Heart left ventricle (tissue), 16 donors: Measurements from ENCODE around the gene DENND5A. TPM values are rescaled to one million over a fixed set of nuclear protein-coding genes. Genes with fewer than 3 reads are reported as not detected.

ENCODE experiments used
- ATAC-seq, 4 donors: fragments of 200-7000 bp; cut with Tn5 transposase; one replicate each; pipeline ENCODE4 v1.9.1; 2020 to 2022; ENCODE audit warnings: moderate library complexity in 4 of 4, mild to moderate bottlenecking in 3 of 4, moderate number of reproducible peaks in 1 of 4
- DNase-seq, 5 donors: peaks; one replicate each; pipeline ENCODE4 v3.0.0-alpha.2; 2020
- H3K27ac ChIP-seq, 12 donors: fragments of 200-600 bp; sonication (generic) in 4 of 12; one replicate each; pipeline versions ENCODE4 v1.5.0 to v1.8.0; 2016 to 2022; ENCODE audit warnings: mild to moderate bottlenecking in 2 of 12
- H3K27me3 ChIP-seq, 9 donors: fragments of 200-600 bp; sonication (generic) in 2 of 9; one replicate each; pipeline versions ENCODE4 v1.5.1 to v1.8.0; 2016 to 2022; ENCODE audit warnings: mild to moderate bottlenecking in 3 of 9
- H3K36me3 ChIP-seq, 9 donors: fragments of 200-600 bp; sonication (generic) in 2 of 9; one replicate each; pipeline versions ENCODE4 v1.5.0 to v1.8.0; 2018 to 2022; ENCODE audit warnings: mild to moderate bottlenecking in 2 of 9
- H3K4me1 ChIP-seq, 12 donors: fragments of 200-600 bp; sonication (generic) in 4 of 12; one replicate each; pipeline versions ENCODE4 v1.5.0 to v1.8.0; 2016 to 2022; ENCODE audit warnings: mild to moderate bottlenecking in 3 of 12
- H3K4me3 ChIP-seq, 12 donors: fragments of 200-600 bp; sonication (generic) in 4 of 12; one replicate each; pipeline versions ENCODE4 v1.5.0 to v1.8.0; 2017 to 2022; ENCODE audit warnings: mild to moderate bottlenecking in 9 of 12, moderate library complexity in 4 of 12
- H3K9me3 ChIP-seq, 12 donors: fragments of 200-600 bp; sonication (generic) in 4 of 12; one replicate each; pipeline versions ENCODE4 v1.5.0 to v1.8.0; 2016 to 2022; ENCODE audit warnings: mild to moderate bottlenecking in 1 of 12
- CTCF ChIP-seq, 12 donors: fragments of 200-600 bp; sonication (generic) in 4 of 12; IDR thresholded peaks; one replicate each; pipeline versions ENCODE4 v1.5.0 to v1.8.0; 2018 to 2022; ENCODE audit warnings: antibody characterized with exemption in 12 of 12, mild to moderate bottlenecking in 5 of 12
- POLR2A ChIP-seq, 2 donors: fragments of 450-650 bp; IDR thresholded peaks; one replicate each; pipeline ENCODE4 v1.6.1; 2017; ENCODE audit warnings: antibody characterized with exemption in 2 of 2, mild to moderate bottlenecking in 2 of 2, moderate library complexity in 2 of 2
- WGBS, 4 donors: extraction: QIAGEN DNeasy Blood & Tissue Kit in 2 of 4; methylation state at CpG; one replicate each; pipeline versions ENCODE4 v1.1.5 to v1.1.7; 2013 to 2018; 5-methylcytosine and 5-hydroxymethylcytosine counted together
- intact Hi-C, 10 donors: fragments of 100-400 bp; cut with DNase I; formaldehyde crosslinking; loops; one replicate each; pipeline versions ENCODE4 v1.11.1 to v1.14.2; 2022
- polyA plus RNA-seq, 2 donors: library from polyadenylated mRNA; stranded (reverse); fragments of 200-250 nt; gene quantifications; one replicate each; pipeline ENCODE4 v1.2.3, GENCODE V29; 2013
- total RNA-seq, 9 donors: library from RNA; depleted of rRNA in 2 of 9; stranded (reverse); fragments of >200 nt in 2 of 9; fragmentation: NEBNext Ultra II Directional in 3 of 9; extraction: Animal tissue kit (Norgen Biotek cat#: 25700) in 3 of 9; gene quantifications; one replicate each; pipeline versions ENCODE4 v1.1.0 to v1.2.4, GENCODE V29; 2016 to 2023
- donor health status: ischemic (EF 13 %, LVEDD 7.1; RV severe dilation, severe dysfunction).
- donor health status: healthy with polysubstance abuse.
- donor health status: DM: no; HTN: yes; CAD: no.
- donor health status: DM: no; HTN: no; CAD: no.
- donor health status: ischemic (EF 25% LVEDD 6.9; RV normal size, moderate dysfunction).
- donor health status: ischemic (EF 25% LVEDD 5.7; RV mildly dilated, moderate dysfunction).
- donor health status: healthy.
- donor health status: DM: yes; HTN: yes; CAD: no.
- donor health status: ischemic (EF 35%, LVEDD 5.7; RV mildly dilated, moderate dysfunction).
- donor health status: nonischemic (EF 11% LVEDD 7.7; RV severe dilation, severe dysfunction).
- donor health status: DM: yes; HTN: yes; CAD: no.
- donor health status: PGD.
- donor health status: ischemic (EF 29% LVEDD 5.4; RV normal size, mild dysfunction).
- donor health status: nonischemic (EF 23%, LVEDD 6.1; RV moderate dilation, normal function).

Gene DENND5A
- total and polyA plus RNA-seq, 11 donors = 44.5 to 175 (median 113) TPM

GRCh38 chr11:9145283-9145682 is 119.9 kb downstream of the DENND5A start:
- Histone ChIP-seq H3K4me1 (peaks cover 0 to 6% (median 1%) of the 10 kb centered on the region in 12 donors), H3K9me3 (no peaks in the 10 kb centered on the region), H3K27ac (no peak overlapping the region), H3K4me3 (no peak overlapping the region), H3K27me3 (no peaks in the 10 kb centered on the region), H3K36me3 (peaks cover 0 to 100% (median 99%) of the 10 kb centered on the region in 9 donors)
- intact Hi-C loops = no loop called here
- 63 to 91% (median 90%) methylated on average over 2 of the region's 2 CpGs for WGBS, 4 donors
- TF ChIP-seq POLR2A (IDR thresholded peaks at IDR 0.05) = no peak
- TF ChIP-seq CTCF (IDR thresholded peaks at IDR 0.05) = no peak
- DNase-seq = no peak
- ATAC-seq = no peak

GRCh38 chr11:9144828-9145227 is 120.3 kb downstream of the DENND5A start:
- H3K27ac ChIP-seq = no peak overlapping the region
- TF ChIP-seq POLR2A (IDR thresholded peaks at IDR 0.05) = no peak
- TF ChIP-seq CTCF (IDR thresholded peaks at IDR 0.05) = no peak
- no peaks in the 10 kb centered on the region for H3K9me3 ChIP-seq
- no peaks in the 10 kb centered on the region for H3K27me3 ChIP-seq
- peaks cover 0 to 100% (median 99%) of the 10 kb centered on the region in 9 donors for H3K36me3 ChIP-seq
- ATAC-seq (no peak), DNase-seq (no peak)
- 95 to 97% (median 96%) methylated on average over 2 of the region's 2 CpGs for WGBS, 4 donors
- intact Hi-C loops = no loop called here
- H3K4me1 ChIP-seq = peaks cover 0 to 9% (median 0%) of the 10 kb centered on the region in 12 donors
- H3K4me3 ChIP-seq = no peak overlapping the region

- Histone ChIP-seq H3K27me3 (no peaks in the 10 kb centered on the region), H3K36me3 (peaks cover 0 to 100% (median 98%) of the 10 kb centered on the region in 9 donors), H3K9me3 (no peaks in the 10 kb centered on the region), H3K4me1 (peaks cover 0 to 20% (median 5%) of the 10 kb centered on the region in 12 donors), H3K27ac (no peak overlapping the region), H3K4me3 (no peak overlapping the region)
- 90 to 98% (median 90%) methylated on average over 1 of the region's 1 CpG for WGBS, 4 donors
- DNase-seq (no peak), ATAC-seq (peak in 1 of 4 donors; percentile 32)
- TF ChIP-seq CTCF (IDR thresholded peaks at IDR 0.05) (no peak), POLR2A (IDR thresholded peaks at IDR 0.05) (no peak)
- intact Hi-C loops = no loop called here
Measured at GRCh38 chr11:9143721-9144120, 121.4 kb downstream of the DENND5A start.

GRCh38 chr11:9142732-9143131 is 122.4 kb downstream of the DENND5A start:
- Histone ChIP-seq H3K27me3 (no peaks in the 10 kb centered on the region), H3K4me3 (no peak overlapping the region), H3K27ac (no peak overlapping the region), H3K4me1 (peaks cover 0 to 30% (median 9%) of the 10 kb centered on the region in 12 donors), H3K36me3 (peaks cover 0 to 100% (median 98%) of the 10 kb centered on the region in 9 donors), H3K9me3 (no peaks in the 10 kb centered on the region)
- intact Hi-C loops = no loop called here
- 89 to 95% (median 93%) methylated on average over 7 of the region's 7 CpGs for WGBS, 4 donors
- DNase-seq (no peak), ATAC-seq (no peak)
- TF ChIP-seq CTCF (IDR thresholded peaks at IDR 0.05) (no peak), POLR2A (IDR thresholded peaks at IDR 0.05) (no peak)
